Measurements from ENCODE around the gene SIGLEC1.

Gene SIGLEC1

GRCh38 chr20:3727401-3728021 is 15.1 kb upstream of the SIGLEC1 start:
- DNase-seq, result no peak

GRCh38 chr20:3724356-3724755 is 12.0 kb upstream of the SIGLEC1 start:
- DNase-seq, result no peak

DNA sequence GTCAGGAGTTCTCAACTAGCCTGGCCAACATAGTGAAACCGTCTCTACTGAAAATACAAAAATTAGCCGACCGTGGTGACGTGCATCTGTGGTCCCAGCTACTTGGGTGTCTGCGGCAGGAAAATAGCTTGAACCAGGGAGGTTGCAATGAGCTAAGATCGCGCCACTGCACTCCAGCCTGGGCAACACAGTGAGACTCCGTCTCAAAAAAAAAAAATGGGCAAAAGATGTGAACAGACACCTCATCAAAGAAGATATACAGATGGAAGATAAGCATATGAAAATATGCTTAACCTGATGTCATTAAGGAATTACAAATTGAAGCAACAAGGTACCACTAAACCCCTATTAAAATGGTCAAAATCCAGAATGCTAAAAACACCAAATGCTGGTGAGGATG is 10.9 kb upstream of the SIGLEC1 start:
- no peak for DNase-seq

GRCh38 chr20:3721912-3722311 is 9.5 kb upstream of the SIGLEC1 start:
- no peak for DNase-seq

GRCh38 chr20:3720626-3721025 is 8.2 kb upstream of the SIGLEC1 start:
- DNase-seq, result no peak

GRCh38 chr20:3720068-3720467 is 7.7 kb upstream of the SIGLEC1 start:
- DNase-seq, result no peak

DNA sequence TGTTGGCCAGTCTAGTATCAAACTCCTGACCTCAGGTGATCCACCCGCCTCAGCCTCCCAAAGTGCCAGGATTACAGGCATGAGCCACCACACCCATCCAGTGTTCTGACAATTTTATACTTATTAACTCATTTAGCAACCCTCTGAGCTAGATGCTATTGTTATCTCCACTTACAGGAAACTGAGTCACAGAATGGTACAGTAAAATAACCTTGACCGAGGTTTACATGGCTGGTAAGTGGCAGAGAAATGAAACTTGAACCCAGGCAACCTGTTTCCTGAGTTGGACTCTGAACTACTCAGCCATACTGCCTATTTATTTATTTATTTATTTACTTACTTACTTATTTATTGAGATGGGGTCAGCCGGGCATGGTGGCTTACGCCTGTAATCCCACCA is 6.6 kb upstream of the SIGLEC1 start:
- DNase-seq, result no peak

DNA sequence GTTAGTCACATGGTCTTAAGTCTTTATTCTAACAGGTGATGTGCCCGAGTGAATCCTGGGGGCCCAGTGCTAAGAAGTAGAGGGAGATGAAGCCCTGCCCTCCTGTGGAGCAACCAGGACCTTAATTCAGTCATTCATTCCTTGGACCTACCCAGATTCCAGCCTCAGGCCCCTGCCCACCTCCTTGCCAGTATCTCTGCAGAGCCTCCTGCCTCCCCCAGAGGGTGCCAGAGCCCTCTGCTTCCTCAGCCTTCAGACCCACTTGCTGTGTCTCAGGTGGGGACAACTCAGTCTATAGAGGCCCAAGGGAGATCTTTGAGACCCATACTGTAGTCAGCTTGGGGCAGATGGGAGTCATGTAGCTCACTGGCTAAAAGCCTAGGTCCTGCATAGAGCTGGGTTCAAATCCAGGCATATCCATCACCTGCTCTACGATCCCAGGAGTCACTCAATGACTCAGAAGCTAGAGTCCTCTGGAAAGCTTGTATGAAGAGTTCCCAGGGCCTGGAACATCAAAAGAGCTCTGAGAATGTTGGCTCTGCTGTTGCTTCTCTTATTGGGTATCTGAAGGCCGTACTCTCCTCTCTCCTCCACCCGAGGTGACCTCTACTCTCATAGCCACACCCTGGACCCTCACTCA is 3.9 kb upstream of the SIGLEC1 start:
- DNase-seq, result peak; percentile 40

DNA sequence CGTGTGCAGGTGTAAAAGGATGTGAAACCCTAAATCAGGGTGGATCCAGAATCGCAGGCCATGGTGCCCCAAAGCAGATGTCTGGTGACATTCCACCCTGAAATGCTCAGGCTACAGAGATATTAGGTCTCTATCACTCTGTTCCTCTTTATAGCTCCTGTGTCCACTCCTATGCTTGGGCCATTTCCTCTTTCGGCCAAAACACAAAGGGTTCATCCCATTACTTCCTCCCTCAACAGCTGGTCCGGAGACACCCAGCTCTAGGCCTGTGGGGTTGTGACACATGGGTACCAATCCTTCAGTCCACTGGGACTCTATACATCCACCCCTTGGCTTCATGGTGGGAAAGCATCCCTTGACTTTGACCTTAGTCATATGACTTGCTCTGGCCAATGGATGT is 1.7 kb upstream of the SIGLEC1 start:
- no peak for DNase-seq

DNA sequence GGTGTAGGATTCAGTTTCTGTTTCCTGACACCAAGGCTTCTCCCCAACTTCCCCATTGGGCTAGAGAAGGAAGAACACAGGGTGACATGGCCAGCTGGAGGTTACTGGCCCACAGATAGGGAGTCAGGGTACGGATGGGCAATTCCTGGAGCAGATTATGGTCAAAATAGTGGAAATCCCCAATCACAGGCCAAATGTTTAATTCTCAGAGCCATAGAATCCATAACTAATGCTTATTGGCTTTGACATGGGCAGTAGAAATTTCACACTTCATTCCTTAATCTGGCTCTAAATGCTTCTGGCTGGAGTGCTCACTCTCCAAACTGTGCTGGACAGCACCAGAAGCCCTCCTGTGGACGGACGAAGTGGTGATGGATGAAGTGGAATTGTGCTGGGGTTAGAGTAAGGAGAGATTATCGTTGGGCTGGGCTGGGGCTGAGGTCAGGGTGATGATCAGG is 887 bp downstream of the SIGLEC1 start:
- DNase-seq, result no peak

GRCh38 chr20:3710703-3711483 is 1.5 kb downstream of the SIGLEC1 start:
- peak; percentile 85 for DNase-seq

GRCh38 chr20:3710011-3710466 is 2.4 kb downstream of the SIGLEC1 start:
- DNase-seq, result no peak

GRCh38 chr20:3707508-3707899 is 4.9 kb downstream of the SIGLEC1 start:
- DNase-seq, result no peak

- DNase-seq, result no peak
Observed at GRCh38 chr20:3706774-3707507, 5.5 kb downstream of the SIGLEC1 start.

DNA sequence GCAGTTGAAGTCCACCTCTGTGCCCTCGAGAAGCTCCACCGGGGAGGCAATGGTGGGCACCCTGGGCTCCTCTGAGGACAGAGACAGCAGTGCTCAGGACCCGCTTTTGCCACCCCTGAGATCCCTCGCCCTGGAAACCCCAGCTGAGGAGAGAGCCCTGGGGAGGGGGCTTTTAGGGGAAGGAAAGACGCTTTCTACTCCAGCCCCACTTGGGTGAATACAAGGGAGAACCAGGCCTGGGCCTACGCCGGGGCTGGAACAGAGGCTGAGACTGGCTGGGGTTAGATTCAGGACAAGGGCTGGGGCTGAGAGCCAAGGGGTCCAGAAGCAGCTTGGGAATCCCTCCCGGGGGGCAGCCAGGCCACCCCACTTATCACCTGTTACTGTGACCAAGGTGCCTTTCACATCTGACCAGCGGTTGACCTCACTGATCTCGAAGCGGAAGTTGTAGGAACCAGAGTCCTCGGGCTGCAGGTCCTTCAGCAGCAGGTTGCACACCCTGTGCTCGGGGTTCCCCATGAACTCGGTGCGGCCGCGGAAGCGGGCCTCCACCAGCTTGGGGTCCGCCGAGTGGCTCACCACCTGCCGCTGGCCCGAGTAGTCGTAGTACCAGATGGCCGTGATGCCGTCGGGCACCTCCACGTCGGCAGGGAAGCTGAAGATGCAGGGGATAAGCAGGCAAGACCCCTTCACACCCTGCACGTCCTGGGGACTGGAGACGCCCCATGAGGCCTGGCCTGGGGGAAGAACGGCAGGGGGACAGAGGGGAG is 6.2 kb downstream of the SIGLEC1 start:
- no peak for DNase-seq

- DNase-seq, result no peak
Observed at GRCh38 chr20:3705491-3705969, 6.9 kb downstream of the SIGLEC1 start.

DNA sequence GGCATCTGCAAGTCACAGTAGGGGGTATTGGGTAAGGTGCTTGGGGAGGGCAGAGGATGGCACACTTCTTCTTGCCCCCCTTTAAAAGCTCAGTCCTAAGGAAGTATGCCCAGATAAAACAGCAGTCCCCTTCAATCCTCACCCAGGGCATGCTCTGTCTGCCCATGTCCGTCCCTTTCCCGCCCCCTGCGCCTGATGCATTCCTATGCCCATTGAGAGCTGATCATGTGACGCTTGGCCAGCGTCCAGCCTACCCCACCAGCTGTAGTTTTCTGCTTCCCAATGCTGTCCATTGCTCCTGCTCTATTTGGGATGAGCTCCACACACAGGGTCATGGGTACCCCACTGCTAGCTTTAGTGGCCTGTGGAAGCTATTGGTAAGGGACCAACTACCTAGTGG is 8.3 kb downstream of the SIGLEC1 start:
- DNase-seq, result no peak

DNA sequence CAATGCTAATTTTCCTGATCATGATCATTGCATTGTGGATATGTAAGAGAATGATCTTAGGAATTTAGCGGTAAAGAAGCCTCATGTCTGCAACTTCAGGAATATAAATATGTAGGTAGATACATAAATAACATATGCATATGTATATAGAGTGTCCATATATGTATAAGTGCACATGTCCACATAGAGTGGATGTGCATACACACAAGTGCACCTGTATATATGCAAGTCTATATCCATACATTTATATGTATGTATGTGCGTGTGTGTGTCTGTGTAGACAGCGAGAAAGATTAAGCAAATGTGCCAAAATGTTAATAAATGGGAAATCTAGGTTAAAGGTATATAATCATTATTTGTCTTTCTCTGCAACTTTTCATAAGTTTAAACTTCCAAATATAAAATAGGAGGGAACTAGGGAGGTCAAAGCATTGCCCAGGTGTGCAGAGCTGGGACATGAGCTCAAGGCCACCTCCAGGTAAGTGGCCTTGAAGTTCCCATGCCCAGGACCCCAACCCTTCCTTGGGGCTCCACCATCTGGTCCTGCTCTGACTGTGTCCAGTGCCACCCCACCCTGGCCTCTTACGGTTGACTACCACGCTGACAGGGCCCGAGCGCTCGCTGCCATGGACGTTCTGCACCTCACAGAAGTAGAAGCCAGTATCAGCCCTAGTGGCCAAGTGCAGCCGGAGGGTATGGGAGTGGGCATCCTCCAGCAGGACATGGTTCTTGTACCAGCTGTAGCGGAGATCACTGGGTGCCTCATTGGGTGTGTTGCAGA is 9.6 kb downstream of the SIGLEC1 start:
- DNase-seq, result no peak

GRCh38 chr20:3701061-3701998 is 11.1 kb downstream of the SIGLEC1 start:
- no peak for DNase-seq

DNA sequence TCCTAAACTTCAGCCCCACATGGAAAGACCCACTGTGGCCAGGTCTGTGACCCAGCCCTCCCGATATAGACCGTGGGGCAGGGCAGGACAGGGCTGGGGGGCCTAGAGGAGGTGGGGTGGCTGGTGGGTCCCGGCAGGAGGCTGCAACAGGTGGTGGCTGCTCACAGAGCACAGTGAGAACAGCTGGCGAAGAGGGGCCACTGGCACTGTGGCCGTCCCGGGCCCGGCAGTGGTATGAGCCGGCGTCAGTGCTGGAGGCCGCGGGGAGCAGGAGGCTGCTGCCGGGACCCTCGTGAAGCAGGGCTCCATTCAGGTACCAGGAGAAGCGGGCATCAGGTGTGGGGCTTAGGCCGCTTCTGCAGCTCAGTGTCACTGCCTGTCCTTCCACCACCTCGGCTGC is 13.4 kb downstream of the SIGLEC1 start:
- DNase-seq, result no peak

All from activated CD4-positive, alpha-beta T cell treated with anti-CD3 and anti-CD28 coated beads for 48 hours (primary cell).